ENCODE data around the gene PSMB2. TPM values are rescaled to one million over a fixed set of nuclear protein-coding genes. Genes with fewer than 3 reads are reported as not detected.

Gene PSMB2
- total RNA-seq, 1 experiment from 2014 or later: 82.6 TPM

GRCh38 chr1:35564884-35565741, 76.2 kb downstream of the PSMB2 start:
- H3K9me3 Mint-ChIP-seq (ENCODE audit: unreplicated experiment): no peaks in the 10 kb centered on the region
- no peak for TF ChIP-seq CTCF (IDR thresholded peaks at IDR 0.05; ENCODE audit: unreplicated experiment)
- intact Hi-C loops (cut with micrococcal nuclease): loop anchor here (1.0 to 5.0 kb wide), 3 partner anchors 77 to 362 kb away; partner anchors contain the start of gene PSMB2
- DNase-seq (ENCODE audit: unreplicated experiment): no peak
- CTCF ChIA-PET: interaction anchor here (0.6 to 9.2 kb wide), 33 partner anchors 8 to 530 kb away, joined by 3 to 177 read pairs (median 4); no protein-coding TSS in a partner anchor
- no TSS peak for BruUV-seq (replicated peaks)
- H3K36me3 Mint-ChIP-seq (ENCODE audit: insufficient read depth, unreplicated experiment): peaks cover 23% of the 10 kb centered on the region
- no peak overlapping the region for H3K27ac Mint-ChIP-seq (ENCODE audit: low read depth, unreplicated experiment)
- peaks cover 31% of the 10 kb centered on the region for H3K4me1 Mint-ChIP-seq (ENCODE audit: insufficient read depth, unreplicated experiment)
- no peaks in the 10 kb centered on the region for H3K27me3 Mint-ChIP-seq (ENCODE audit: insufficient read depth, unreplicated experiment)
- no peak overlapping the region for H3K4me3 Mint-ChIP-seq (ENCODE audit: unreplicated experiment)
- POLR2A ChIA-PET: interaction anchor here (0.6 to 2.4 kb wide), 4 partner anchors 9 to 155 kb away, joined by 3 to 20 read pairs (median 6); partner anchors contain the start of genes KIAA0319L and NCDN

- no TSS peak for BruUV-seq (replicated peaks)
- Mint-ChIP-seq H3K4me3 (ENCODE audit: unreplicated experiment) (no peak overlapping the region), H3K9me3 (ENCODE audit: unreplicated experiment) (no peaks in the 10 kb centered on the region), H3K4me1 (ENCODE audit: insufficient read depth, unreplicated experiment) (peaks cover 32% of the 10 kb centered on the region), H3K27ac (ENCODE audit: low read depth, unreplicated experiment) (no peak overlapping the region), H3K36me3 (ENCODE audit: insufficient read depth, unreplicated experiment) (peaks cover 23% of the 10 kb centered on the region), H3K27me3 (ENCODE audit: insufficient read depth, unreplicated experiment) (no peaks in the 10 kb centered on the region)
- intact Hi-C loops (cut with micrococcal nuclease): loop anchor here (1.0 to 2.0 kb wide), 2 partner anchors 113 to 361 kb away; no protein-coding TSS in a partner anchor
- DNase-seq (ENCODE audit: unreplicated experiment): peak; percentile 90
- ChIA-PET POLR2A (interaction anchor here (0.6 to 2.4 kb wide), 4 partner anchors 8 to 155 kb away, joined by 3 to 20 read pairs (median 6); partner anchors contain the start of genes KIAA0319L and NCDN), CTCF (interaction anchor here (0.5 to 9.2 kb wide), 35 partner anchors 8 to 531 kb away, joined by 3 to 177 read pairs (median 4); no protein-coding TSS in a partner anchor)
- peak; percentile 79 for TF ChIP-seq CTCF (IDR thresholded peaks at IDR 0.05; ENCODE audit: unreplicated experiment)
Observed at GRCh38 chr1:35564037-35564883, 77.1 kb downstream of the PSMB2 start.

- Mint-ChIP-seq H3K27ac (ENCODE audit: low read depth, unreplicated experiment) (no peak overlapping the region), H3K36me3 (ENCODE audit: insufficient read depth, unreplicated experiment) (peaks cover 26% of the 10 kb centered on the region), H3K9me3 (ENCODE audit: unreplicated experiment) (no peaks in the 10 kb centered on the region), H3K27me3 (ENCODE audit: insufficient read depth, unreplicated experiment) (no peaks in the 10 kb centered on the region), H3K4me3 (ENCODE audit: unreplicated experiment) (no peak overlapping the region), H3K4me1 (ENCODE audit: insufficient read depth, unreplicated experiment) (peaks cover 33% of the 10 kb centered on the region)
- ChIA-PET CTCF (interaction anchor here (4.6 kb wide), 1 partner anchor 113 kb away, joined by 53 read pairs; no protein-coding TSS in a partner anchor), POLR2A (interaction anchor here (1.0 kb wide), 1 partner anchor 206 kb away, joined by 3 read pairs; the partner anchor contains the start of gene CLSPN)
- TF ChIP-seq CTCF (IDR thresholded peaks at IDR 0.05; ENCODE audit: unreplicated experiment): no peak
- DNase-seq (ENCODE audit: unreplicated experiment): no peak
- intact Hi-C loops (cut with micrococcal nuclease): no loop called here
- no TSS peak for BruUV-seq (replicated peaks)
Observed at GRCh38 chr1:35563166-35563565, 78.2 kb downstream of the PSMB2 start.
